ENCODE data around the gene NFATC2. TPM values are rescaled to one million over a fixed set of nuclear protein-coding genes. Genes with fewer than 3 reads are reported as not detected.

The NFATC2 gene
- total RNA-seq, 2 donors from 2014 or later = 11.9 to 24.5 TPM

DNA sequence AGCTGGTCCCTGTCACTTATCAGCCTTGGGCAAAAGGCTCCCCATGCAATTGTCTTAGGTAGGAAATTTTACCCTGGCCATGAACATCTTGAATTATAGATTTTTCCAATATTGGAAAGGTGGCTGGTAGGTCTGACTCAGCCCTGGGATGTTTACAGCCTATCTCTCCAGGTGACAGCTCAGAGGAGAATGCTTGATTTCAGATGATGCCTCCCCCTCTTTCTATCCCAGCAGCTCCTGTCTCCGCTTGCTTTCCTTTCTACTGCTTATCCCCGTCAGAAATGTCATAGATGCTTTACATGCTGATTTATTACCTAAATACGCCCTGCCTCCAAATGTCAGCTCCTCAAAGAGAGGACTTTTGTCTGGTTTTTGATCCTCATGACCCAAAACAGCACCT lies 109.6 kb downstream of the NFATC2 start:
- TF ChIP-seq, protein P1, sequence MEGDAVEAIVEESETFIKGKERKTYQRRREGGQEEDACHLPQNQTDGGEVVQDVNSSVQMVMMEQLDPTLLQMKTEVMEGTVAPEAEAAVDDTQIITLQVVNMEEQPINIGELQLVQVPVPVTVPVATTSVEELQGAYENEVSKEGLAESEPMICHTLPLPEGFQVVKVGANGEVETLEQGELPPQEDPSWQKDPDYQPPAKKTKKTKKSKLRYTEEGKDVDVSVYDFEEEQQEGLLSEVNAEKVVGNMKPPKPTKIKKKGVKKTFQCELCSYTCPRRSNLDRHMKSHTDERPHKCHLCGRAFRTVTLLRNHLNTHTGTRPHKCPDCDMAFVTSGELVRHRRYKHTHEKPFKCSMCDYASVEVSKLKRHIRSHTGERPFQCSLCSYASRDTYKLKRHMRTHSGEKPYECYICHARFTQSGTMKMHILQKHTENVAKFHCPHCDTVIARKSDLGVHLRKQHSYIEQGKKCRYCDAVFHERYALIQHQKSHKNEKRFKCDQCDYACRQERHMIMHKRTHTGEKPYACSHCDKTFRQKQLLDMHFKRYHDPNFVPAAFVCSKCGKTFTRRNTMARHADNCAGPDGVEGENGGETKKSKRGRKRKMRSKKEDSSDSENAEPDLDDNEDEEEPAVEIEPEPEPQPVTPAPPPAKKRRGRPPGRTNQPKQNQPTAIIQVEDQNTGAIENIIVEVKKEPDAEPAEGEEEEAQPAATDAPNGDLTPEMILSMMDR (IDR thresholded peaks at IDR 0.05) = no peak
- no peak for ATAC-seq (ENCODE audit: insufficient number of reproducible peaks, low FRiP score, low read depth)
- H3K9me3 ChIP-seq = no peaks in the 10 kb centered on the region
- H3K4me3 ChIP-seq = no peak overlapping the region
- H3K4me1 ChIP-seq (ENCODE audit: control insufficient read depth in 1 of 2, low read depth in 2 of 2) = peaks cover 4 to 17% of the 10 kb centered on the region in 2 donors
- H3K36me3 ChIP-seq = no peaks in the 10 kb centered on the region
- no peak for DNase-seq (ENCODE audit: low spot score)
- no peaks in the 10 kb centered on the region for H3K27me3 ChIP-seq (replicated peaks; ENCODE audit: insufficient read depth)
- no peak overlapping the region for H3K27ac ChIP-seq

GRCh38 chr20:51432251-51432784 lies 110.2 kb downstream of the NFATC2 start:
- Histone ChIP-seq H3K4me1 (ENCODE audit: control insufficient read depth in 1 of 2, low read depth in 2 of 2) (peaks cover 9 to 22% of the 10 kb centered on the region in 2 donors), H3K4me3 (no peak overlapping the region), H3K27ac (no peak overlapping the region), H3K36me3 (no peaks in the 10 kb centered on the region), H3K9me3 (no peaks in the 10 kb centered on the region), H3K27me3 (replicated peaks; ENCODE audit: insufficient read depth) (no peaks in the 10 kb centered on the region)
- DNase-seq (ENCODE audit: low spot score) (no peak), ATAC-seq (ENCODE audit: insufficient number of reproducible peaks, low FRiP score, low read depth) (no peak)
- TF ChIP-seq, protein P1 (IDR thresholded peaks at IDR 0.05) = no peak

- Histone ChIP-seq H3K4me1 (ENCODE audit: control insufficient read depth in 1 of 2, low read depth in 2 of 2) (peaks cover 11 to 28% of the 10 kb centered on the region in 2 donors), H3K27me3 (replicated peaks; ENCODE audit: insufficient read depth) (no peaks in the 10 kb centered on the region), H3K36me3 (no peaks in the 10 kb centered on the region), H3K4me3 (no peak overlapping the region), H3K9me3 (no peaks in the 10 kb centered on the region), H3K27ac (no peak overlapping the region)
- TF ChIP-seq, protein P1 (IDR thresholded peaks at IDR 0.05) = no peak
- ATAC-seq (ENCODE audit: insufficient number of reproducible peaks, low FRiP score, low read depth) (no peak), DNase-seq (ENCODE audit: low spot score) (no peak)
Measured at GRCh38 chr20:51431321-51431720, 111.2 kb downstream of the NFATC2 start.

DNA sequence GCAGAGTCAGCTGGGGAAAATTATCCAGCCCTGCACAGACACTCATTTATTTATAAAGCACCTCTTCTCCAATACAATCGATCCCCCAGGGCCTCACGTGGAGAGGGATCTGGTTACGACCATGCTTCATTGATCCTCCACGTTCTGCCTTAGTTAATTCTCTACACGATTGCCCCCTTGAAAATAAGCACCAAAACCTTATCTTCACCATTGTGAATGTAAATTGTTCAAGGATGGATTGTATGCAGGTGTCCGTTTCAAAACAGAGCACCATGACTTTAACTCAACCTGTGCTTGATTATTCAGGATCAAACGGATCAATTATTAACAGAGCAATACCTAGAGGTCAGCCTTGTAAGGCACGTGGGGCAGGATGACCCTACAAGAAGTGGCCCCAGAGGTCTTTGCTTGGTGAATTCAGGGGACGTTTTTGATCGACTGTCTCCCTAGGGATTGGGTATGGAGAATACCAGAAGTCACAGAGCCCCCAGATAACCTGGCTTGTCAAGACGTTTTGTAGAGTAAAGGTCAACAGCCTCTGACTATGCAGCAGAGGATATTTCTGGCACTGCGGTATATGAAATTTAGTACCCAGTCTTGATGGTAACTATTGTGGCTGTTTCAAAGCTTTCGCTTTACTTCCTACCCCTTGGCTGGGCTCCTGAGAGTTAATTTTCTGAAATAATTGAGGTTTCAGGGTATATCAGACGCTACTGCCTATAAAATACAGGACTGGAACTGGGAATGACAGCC lies 112.1 kb downstream of the NFATC2 start:
- no peak for ATAC-seq (ENCODE audit: insufficient number of reproducible peaks, low FRiP score, low read depth)

GRCh38 chr20:51429696-51430095 lies 112.8 kb downstream of the NFATC2 start:
- H3K4me1 ChIP-seq (ENCODE audit: control insufficient read depth in 1 of 2, low read depth in 2 of 2) = peaks cover 11 to 28% of the 10 kb centered on the region in 2 donors
- no peaks in the 10 kb centered on the region for H3K36me3 ChIP-seq
- H3K4me3 ChIP-seq = no peak overlapping the region
- DNase-seq (ENCODE audit: low spot score) (no peak), ATAC-seq (ENCODE audit: insufficient number of reproducible peaks, low FRiP score, low read depth) (no peak)
- TF ChIP-seq, protein P1 (IDR thresholded peaks at IDR 0.05) = no peak
- no peak overlapping the region for H3K27ac ChIP-seq
- H3K9me3 ChIP-seq = no peaks in the 10 kb centered on the region
- H3K27me3 ChIP-seq (replicated peaks; ENCODE audit: insufficient read depth) = no peaks in the 10 kb centered on the region

More for the DNA sequence above, 112.1 kb downstream of the NFATC2 start:
- H3K4me3 ChIP-seq = no peak overlapping the region
- no peaks in the 10 kb centered on the region for H3K36me3 ChIP-seq
- DNase-seq (ENCODE audit: low spot score) = no peak
- H3K9me3 ChIP-seq = no peaks in the 10 kb centered on the region
- H3K4me1 ChIP-seq (ENCODE audit: control insufficient read depth in 1 of 2, low read depth in 2 of 2) = peaks cover 11 to 28% of the 10 kb centered on the region in 2 donors
- no peak overlapping the region for H3K27ac ChIP-seq
- no peaks in the 10 kb centered on the region for H3K27me3 ChIP-seq (replicated peaks; ENCODE audit: insufficient read depth)
- TF ChIP-seq, protein P1 (IDR thresholded peaks at IDR 0.05) = no peak
